Activated CD4-positive, CD25-positive, alpha-beta regulatory T cell treated with anti-CD3 and anti-CD28 coated beads, Interleukin-2, amount 50 U/mL, for 16 hours (primary cell): ENCODE results near the gene SMARCC1.
"Not testable (repeated sequence)": the region's sequence is repeated elsewhere in the genome, so short reads cannot be mapped to it uniquely, and the experiment has no call there.

Source experiments
- DNase-seq: peaks from one replicate; pipeline ENCODE4 v3.0.0-alpha.2; 2020; ENCODE audit warnings: low read depth, low spot score

Gene SMARCC1

GRCh38 chr3:47781685-47782445, at the start of gene SMARCC1:
Gene SMARCC1, minus strand, starts transcription at chr3:47781893. Its CDS starts 96 bp downstream, at chr3:47781797.
- peak; percentile 94 for DNase-seq

GRCh38 chr3:47829482-47829881, 47.8 kb upstream of the SMARCC1 start:
- not testable (repeated sequence) for DNase-seq

GRCh38 chr3:47825590-47825989, 43.9 kb upstream of the SMARCC1 start:
- no peak for DNase-seq

- peak; percentile 61 for DNase-seq
Measured at GRCh38 chr3:47824541-47825473, 43.1 kb upstream of the SMARCC1 start.

- DNase-seq, result no peak
Measured at GRCh38 chr3:47817609-47818008, 35.9 kb upstream of the SMARCC1 start.

- no peak for DNase-seq
Measured at GRCh38 chr3:47813551-47814177, 32.0 kb upstream of the SMARCC1 start.

GRCh38 chr3:47804577-47804976, 22.9 kb upstream of the SMARCC1 start:
- DNase-seq, result no peak

- no peak for DNase-seq
Measured at GRCh38 chr3:47803480-47804025, 21.9 kb upstream of the SMARCC1 start.

GRCh38 chr3:47802734-47803479, 21.2 kb upstream of the SMARCC1 start, which contains the start of gene DHX30:
Gene DHX30, plus strand, starts transcription at chr3:47803138. Its CDS starts 7,546 bp downstream, at chr3:47810684.
- peak; percentile 76 for DNase-seq

GRCh38 chr3:47799733-47800132, 18.0 kb upstream of the SMARCC1 start:
- no peak for DNase-seq

GRCh38 chr3:47794544-47794943, 12.9 kb upstream of the SMARCC1 start:
- DNase-seq, result no peak

- DNase-seq, result no peak
Measured at GRCh38 chr3:47792699-47793098, 11.0 kb upstream of the SMARCC1 start.

GRCh38 chr3:47791193-47791855, 9.6 kb upstream of the SMARCC1 start:
- DNase-seq, result no peak

- no peak for DNase-seq
Measured at GRCh38 chr3:47783673-47784072, 2.0 kb upstream of the SMARCC1 start.

GRCh38 chr3:47782446-47783308, 984 bp upstream of the SMARCC1 start:
- DNase-seq, result no peak

- DNase-seq, result peak; percentile 39
Measured at GRCh38 chr3:47780741-47781684, 680 bp downstream of the SMARCC1 start.

- no peak for DNase-seq
Measured at GRCh38 chr3:47778746-47779145, 2.9 kb downstream of the SMARCC1 start.

- DNase-seq, result no peak
Measured at GRCh38 chr3:47772788-47773187, 8.9 kb downstream of the SMARCC1 start.
